ENCODE results near the gene TNNT2. TPM values are rescaled to one million over a fixed set of nuclear protein-coding genes. Genes with fewer than 3 reads are reported as not detected.

The TNNT2 gene
- total RNA-seq, 1 experiment from 2014 or later, result not detected

GRCh38 chr1:201403359-201403758 is 25.9 kb upstream of the TNNT2 start:
- Histone ChIP-seq H3K27me3 (ENCODE audit: control insufficient read depth, insufficient read depth, low read length) (peaks cover 5% of the 10 kb centered on the region; the same call in 1 of the 2 replicates), H3K9me3 (ENCODE audit: control insufficient read depth, insufficient read depth, low read depth, low read length) (no peaks in the 10 kb centered on the region), H3K27ac (ENCODE audit: low read length) (no peak overlapping the region), H3K4me3 (ENCODE audit: low read depth in 2 of 2, low read length in 2 of 2) (no peak overlapping the region), H3K4me1 (ENCODE audit: control insufficient read depth, insufficient read depth, low read length) (no peaks in the 10 kb centered on the region), H3K36me3 (ENCODE audit: control insufficient read depth, insufficient read depth, low read length) (0 out of 2 replicates have a peak, but pooled peaks cover 2% of the 10 kb centered on the region)
- ATAC-seq (no peak), DNase-seq (ENCODE audit: low read depth, low spot score) (no peak)
- in situ Hi-C loops (cut with HindIII; ENCODE audit: low pct_unique_long_range_greater_than_20kb, low sequenced_read_pairs), result no loop called here
- POLR2A ChIA-PET, result no interaction called here
- BruUV-seq (replicated peaks), result no TSS peak
- CTCF ChIA-PET, result no interaction called here
- intact Hi-C loops (cut with micrococcal nuclease; ENCODE audit: unreplicated experiment), result no loop called here
- TF ChIP-seq CTCF (IDR thresholded peaks at IDR 0.05) (no peak), TCF7L2 (IDR thresholded peaks at IDR 0.05; ENCODE audit: low read depth, low read length) (no peak), POLR2AphosphoS5 (IDR thresholded peaks at IDR 0.05; ENCODE audit: low read depth, low read length) (no peak), SIN3A (IDR thresholded peaks at IDR 0.05; ENCODE audit: borderline replicate concordance, insufficient read depth, low read depth, low read length) (no peak)

- in situ Hi-C loops (cut with HindIII; ENCODE audit: low pct_unique_long_range_greater_than_20kb, low sequenced_read_pairs), result no loop called here
- H3K36me3 ChIP-seq (ENCODE audit: control insufficient read depth, insufficient read depth, low read length), result 0 out of 2 replicates have a peak, but pooled peaks cover 2% of the 10 kb centered on the region
- peaks cover 5% of the 10 kb centered on the region; the same call in 1 of the 2 replicates for H3K27me3 ChIP-seq (ENCODE audit: control insufficient read depth, insufficient read depth, low read length)
- TF ChIP-seq POLR2AphosphoS5 (IDR thresholded peaks at IDR 0.05; ENCODE audit: low read depth, low read length), result no peak
- no peak for TF ChIP-seq CTCF (IDR thresholded peaks at IDR 0.05)
- no peak for TF ChIP-seq REST (IDR thresholded peaks at IDR 0.05; ENCODE audit: insufficient read depth in 1 of 2, low read depth in 2 of 2, low read length in 1 of 2)
- no peak for TF ChIP-seq TCF7L2 (IDR thresholded peaks at IDR 0.05; ENCODE audit: low read depth, low read length)
- TF ChIP-seq SIN3A (IDR thresholded peaks at IDR 0.05; ENCODE audit: borderline replicate concordance, insufficient read depth, low read depth, low read length), result no peak
- ChIA-PET POLR2A (no interaction called here), CTCF (no interaction called here)
- H3K9me3 ChIP-seq (ENCODE audit: control insufficient read depth, insufficient read depth, low read depth, low read length), result no peaks in the 10 kb centered on the region
- no peak for DNase-seq (ENCODE audit: low read depth, low spot score)
- no peak overlapping the region for H3K4me3 ChIP-seq (ENCODE audit: low read depth in 2 of 2, low read length in 2 of 2)
- ATAC-seq, result no peak
- BruUV-seq (replicated peaks), result no TSS peak
- no peaks in the 10 kb centered on the region for H3K4me1 ChIP-seq (ENCODE audit: control insufficient read depth, insufficient read depth, low read length)
- no peak overlapping the region for H3K27ac ChIP-seq (ENCODE audit: low read length)
- intact Hi-C loops (cut with micrococcal nuclease; ENCODE audit: unreplicated experiment), result no loop called here
Measured at GRCh38 chr1:201401700-201402099, 24.2 kb upstream of the TNNT2 start.

All from Panc1 (cell line).